ENCODE results near the gene GOLGA2. TPM values are rescaled to one million over a fixed set of nuclear protein-coding genes. Genes with fewer than 3 reads are reported as not detected.
A peak's percentile ranks its signal among the peaks of the same experiment; 100 is the strongest.

Gene GOLGA2
- total RNA-seq, 2 experiments from 2014 or later = 28.4 to 29.4 TPM

DNA sequence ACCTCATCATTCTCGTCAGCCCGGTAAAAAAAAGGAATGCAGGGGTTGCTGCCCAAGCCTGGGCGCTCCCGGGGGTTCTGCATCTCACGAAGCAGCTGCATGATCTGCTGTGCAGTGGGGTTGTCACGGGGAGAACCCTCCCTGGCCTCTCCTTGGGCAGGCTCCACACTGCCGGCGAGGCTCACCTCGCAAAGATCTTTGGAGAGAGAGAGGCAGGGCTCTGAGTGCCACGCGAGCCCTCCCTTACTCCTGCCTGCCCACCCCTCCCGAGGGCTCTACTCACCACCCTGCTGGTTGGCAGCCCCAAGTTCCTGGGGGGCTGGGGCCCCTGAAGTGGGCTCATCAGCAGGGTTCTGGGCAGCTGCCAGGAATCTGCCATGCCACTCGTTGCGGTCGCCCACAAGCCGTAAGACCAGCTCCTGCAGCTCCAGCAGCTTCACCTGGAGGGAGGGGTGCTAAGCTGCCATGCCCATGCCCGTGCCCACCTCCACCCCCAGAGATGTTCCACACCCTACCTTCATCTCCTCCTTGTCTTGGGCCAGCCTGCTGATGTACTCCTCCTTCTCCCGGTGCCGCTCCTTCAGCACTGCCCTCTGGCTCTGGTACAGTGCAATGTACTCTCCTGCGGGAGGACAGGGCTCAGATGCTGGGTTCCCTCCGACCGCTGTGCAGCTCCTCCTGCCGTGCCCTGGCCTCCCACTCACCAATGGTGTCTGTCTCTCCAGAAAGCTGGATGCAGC, 18.6 kb downstream of the GOLGA2 start:
- no peak overlapping the region for H3K27ac Mint-ChIP-seq

DNA sequence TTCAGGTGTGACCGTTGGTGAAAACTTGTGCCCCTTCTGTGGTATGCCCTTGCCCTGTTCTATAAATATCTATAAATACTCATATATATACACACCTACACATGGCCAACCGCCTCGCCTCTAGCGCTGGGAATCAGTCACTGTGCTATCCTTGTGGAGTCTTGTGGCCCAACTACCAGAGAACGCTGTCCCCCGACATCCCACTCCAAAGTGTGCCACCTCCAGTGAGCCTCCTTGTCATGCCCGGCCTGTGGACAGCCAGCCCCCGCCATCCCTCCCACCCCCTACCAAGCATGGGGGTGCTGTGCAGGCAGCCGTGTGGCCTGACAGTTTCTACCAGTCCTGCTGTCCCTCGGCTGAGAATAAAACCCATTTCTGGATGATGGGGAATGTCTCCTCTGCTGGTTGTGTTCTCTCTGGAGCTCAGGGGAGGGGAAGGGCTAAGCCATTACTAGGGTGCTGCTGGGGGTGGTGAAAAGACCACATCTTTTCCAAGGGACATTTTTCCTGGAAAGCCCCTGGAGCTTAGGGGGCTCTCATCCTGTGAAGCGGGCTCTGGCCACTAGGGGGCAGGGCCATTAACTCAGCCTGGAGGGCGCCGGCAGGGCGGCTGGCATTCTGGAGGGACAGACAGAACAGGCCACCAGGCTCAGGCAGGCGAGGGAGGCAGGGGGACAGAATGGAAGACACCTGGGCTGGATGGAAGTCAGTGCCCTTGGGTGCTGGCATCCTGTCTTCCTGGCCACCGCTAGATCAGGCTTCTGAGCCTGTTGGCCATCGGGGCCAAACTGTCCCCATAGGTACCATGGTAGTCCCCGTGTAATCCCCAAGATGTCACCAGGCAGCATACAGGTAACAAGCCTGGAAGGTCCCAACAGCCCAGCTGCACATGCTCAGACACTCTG, 20.7 kb downstream of the GOLGA2 start:
- H3K9me3 Mint-ChIP-seq (ENCODE audit: low read depth) = no peaks in the 10 kb centered on the region
- H3K27ac Mint-ChIP-seq = no peak overlapping the region
- intact Hi-C loops (cut with DNase I, micrococcal nuclease) = no loop called here
- peaks cover 4% of the 10 kb centered on the region for H3K4me1 Mint-ChIP-seq
- ChIA-PET CTCF (interaction anchor here (0.6 to 1.7 kb wide), 6 partner anchors 10 to 842 kb away, joined by 3 to 6 read pairs (median 3); no protein-coding TSS in a partner anchor), POLR2A (no interaction called here)
- DNase-seq (peak; percentile 76), ATAC-seq (no peak)
- peaks cover 5% of the 10 kb centered on the region for H3K27me3 Mint-ChIP-seq
- no peak overlapping the region for H3K4me3 Mint-ChIP-seq
- H3K36me3 Mint-ChIP-seq (ENCODE audit: low read depth) = peaks cover 9% of the 10 kb centered on the region

More for the DNA sequence above, 18.6 kb downstream of the GOLGA2 start:
- H3K4me3 Mint-ChIP-seq = no peak overlapping the region
- CTCF ChIA-PET = interaction anchor here (1.2 kb wide), 1 partner anchor 11 kb away, joined by 4 read pairs; no protein-coding TSS in a partner anchor
- POLR2A ChIA-PET = no interaction called here
- intact Hi-C loops (cut with DNase I, micrococcal nuclease) = no loop called here
- peaks cover under 1% of the 10 kb centered on the region for H3K27me3 Mint-ChIP-seq
- DNase-seq = no peak
- no peaks in the 10 kb centered on the region for H3K9me3 Mint-ChIP-seq (ENCODE audit: low read depth)
- ATAC-seq = no peak
- peaks cover 19% of the 10 kb centered on the region for H3K36me3 Mint-ChIP-seq (ENCODE audit: low read depth)
- H3K4me1 Mint-ChIP-seq = no peaks in the 10 kb centered on the region

DNA sequence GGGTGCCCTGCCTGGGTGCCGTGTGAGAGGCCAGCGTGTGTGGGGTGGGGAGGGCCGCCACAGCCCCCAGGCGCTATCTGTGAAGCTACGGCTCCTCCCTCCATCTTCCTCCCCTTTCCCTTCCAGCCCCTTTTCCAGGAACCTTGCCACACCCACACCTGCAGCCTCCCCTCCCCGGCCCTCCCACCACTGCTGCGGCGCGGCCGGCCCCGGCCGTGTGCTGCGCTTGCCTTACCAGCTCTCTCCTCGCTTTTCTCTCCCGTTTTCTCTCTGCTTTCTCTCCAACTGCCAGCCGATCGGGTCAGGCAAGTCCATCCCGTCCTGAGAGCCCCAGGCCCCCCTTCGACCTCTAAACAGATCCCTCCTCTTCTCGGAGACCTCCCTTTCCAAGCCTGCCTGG, 21.4 kb downstream of the GOLGA2 start:
- ChIA-PET CTCF (no interaction called here), POLR2A (no interaction called here)
- Mint-ChIP-seq H3K27me3 (peaks cover 5% of the 10 kb centered on the region), H3K4me1 (peaks cover 7% of the 10 kb centered on the region), H3K9me3 (ENCODE audit: low read depth) (no peaks in the 10 kb centered on the region), H3K4me3 (no peak overlapping the region), H3K27ac (no peak overlapping the region), H3K36me3 (ENCODE audit: low read depth) (peaks cover 6% of the 10 kb centered on the region)
- ATAC-seq (no peak), DNase-seq (no peak)
- intact Hi-C loops (cut with DNase I, micrococcal nuclease) = no loop called here

DNA sequence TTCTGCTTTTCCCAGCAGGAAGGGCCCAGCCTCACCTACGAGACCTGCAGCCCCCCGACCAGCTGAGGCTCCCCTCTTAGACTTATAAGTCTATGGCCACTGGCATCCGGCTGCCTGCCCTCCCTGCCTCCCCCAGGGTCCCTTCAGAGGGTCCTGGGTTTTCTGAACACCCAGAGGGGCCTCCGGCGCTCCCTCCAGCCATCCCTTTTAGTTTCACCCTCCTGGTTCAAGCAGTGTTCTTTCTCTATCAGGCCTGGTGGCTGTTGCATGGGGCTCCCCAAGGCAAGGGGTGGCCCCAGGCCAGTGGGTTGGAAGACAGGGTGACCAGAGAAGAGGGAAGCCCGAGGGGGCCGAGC, 21.8 kb downstream of the GOLGA2 start:
- Mint-ChIP-seq H3K27me3 (peaks cover 5% of the 10 kb centered on the region), H3K36me3 (ENCODE audit: low read depth) (peaks cover 6% of the 10 kb centered on the region), H3K9me3 (ENCODE audit: low read depth) (no peaks in the 10 kb centered on the region), H3K27ac (no peak overlapping the region), H3K4me3 (no peak overlapping the region), H3K4me1 (peaks cover 7% of the 10 kb centered on the region)
- no peak for DNase-seq
- intact Hi-C loops (cut with DNase I, micrococcal nuclease) = no loop called here
- ChIA-PET POLR2A (no interaction called here), CTCF (interaction anchor here (0.6 kb wide), 1 partner anchor 20 kb away, joined by 3 read pairs; no protein-coding TSS in a partner anchor)
- ATAC-seq = no peak

DNA sequence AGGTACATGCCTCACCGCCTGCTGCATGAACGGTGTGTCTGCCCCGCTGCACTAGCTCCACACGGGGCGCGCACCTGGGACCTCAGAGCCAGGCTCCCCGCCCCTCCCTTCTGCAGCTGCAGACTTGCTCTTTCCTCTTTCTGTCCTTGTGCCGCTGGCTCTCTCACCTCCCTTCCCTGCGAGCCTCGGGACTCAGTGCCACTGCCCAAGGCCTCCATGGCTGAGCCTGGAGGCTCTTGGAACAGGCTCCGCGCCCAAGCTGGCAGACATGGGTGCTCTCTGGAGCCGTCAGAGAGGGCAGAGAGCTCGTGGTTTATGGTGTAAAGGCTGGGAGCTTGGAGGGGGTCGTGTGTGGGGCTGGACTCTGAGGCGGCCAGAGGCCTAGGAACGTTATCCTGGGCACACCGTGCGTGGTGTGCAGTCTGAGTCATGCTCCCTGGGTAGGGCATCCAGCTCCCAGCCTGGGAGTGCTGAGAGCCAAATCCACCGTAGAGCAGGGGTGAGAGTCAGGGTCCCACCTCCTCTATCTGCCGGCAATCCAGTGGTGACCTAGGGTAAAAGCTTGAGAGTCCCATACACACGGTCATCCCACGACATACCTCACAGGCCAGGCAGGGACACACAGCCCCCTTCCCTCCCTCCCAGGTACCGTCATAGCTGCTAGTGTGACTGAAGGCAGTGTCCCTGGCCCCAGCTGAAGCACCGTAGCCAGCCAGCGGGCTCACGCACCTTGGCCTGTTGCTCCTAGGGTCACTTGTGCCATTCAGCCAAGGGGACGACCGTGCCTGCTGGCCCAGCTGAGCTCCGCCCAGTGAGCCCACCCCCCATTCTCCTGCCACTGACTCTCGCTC, 22.4 kb downstream of the GOLGA2 start:
- Mint-ChIP-seq H3K27ac (no peak overlapping the region), H3K27me3 (peaks cover 5% of the 10 kb centered on the region), H3K9me3 (ENCODE audit: low read depth) (no peaks in the 10 kb centered on the region), H3K4me1 (peaks cover 7% of the 10 kb centered on the region), H3K4me3 (no peak overlapping the region), H3K36me3 (ENCODE audit: low read depth) (peaks cover 4% of the 10 kb centered on the region)
- intact Hi-C loops (cut with DNase I, micrococcal nuclease) = no loop called here
- DNase-seq = no peak
- CTCF ChIA-PET = interaction anchor here (0.6 to 1.0 kb wide), 3 partner anchors 12 to 21 kb away, joined by 3 read pairs; no protein-coding TSS in a partner anchor
- no peak for ATAC-seq
- POLR2A ChIA-PET = interaction anchor here (0.5 kb wide), 1 partner anchor 52 kb away, joined by 3 read pairs; no protein-coding TSS in a partner anchor

DNA sequence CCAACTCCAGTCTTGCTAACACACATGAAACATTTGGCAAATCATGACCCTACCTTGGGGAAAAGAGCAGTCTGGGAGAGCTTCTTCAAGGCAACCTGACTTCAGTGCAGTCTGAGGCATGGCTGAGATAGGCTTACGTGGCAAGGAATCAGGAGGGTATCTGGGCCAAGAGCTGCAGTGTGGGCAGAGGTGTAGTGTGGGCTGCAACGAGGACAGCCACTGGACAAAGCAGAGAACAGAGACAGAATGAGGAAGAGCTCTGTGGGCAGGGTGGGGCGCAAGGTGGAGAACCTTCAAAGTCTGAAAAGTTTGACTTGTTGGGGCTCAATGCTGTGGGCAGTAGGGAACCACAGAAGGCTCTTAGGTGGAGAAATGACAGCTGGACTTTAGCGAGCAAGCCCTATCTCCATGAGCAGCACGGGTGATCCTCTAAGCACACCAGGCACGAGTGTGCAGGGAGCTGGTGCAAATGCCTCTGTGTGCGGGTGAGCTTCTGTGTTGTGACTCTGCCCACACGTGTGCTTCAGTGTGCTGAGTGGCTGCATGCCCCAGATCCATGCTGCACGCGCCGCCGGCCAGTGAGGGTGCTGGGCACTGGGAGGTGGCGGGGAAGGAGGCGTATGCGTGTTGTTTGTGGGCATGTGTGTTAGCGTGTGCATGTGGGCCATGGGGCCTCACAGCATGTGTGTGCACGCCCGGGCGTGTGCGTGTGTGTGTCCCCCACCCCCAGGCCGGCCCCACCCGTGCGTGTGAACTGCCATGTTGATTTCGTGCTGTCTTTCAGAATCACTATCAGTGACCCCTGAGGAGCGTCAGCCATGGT, 23.3 kb downstream of the GOLGA2 start:
- POLR2A ChIA-PET = interaction anchor here (0.5 kb wide), 1 partner anchor 51 kb away, joined by 3 read pairs; no protein-coding TSS in a partner anchor
- DNase-seq (no peak), ATAC-seq (no peak)
- no peak overlapping the region for H3K27ac Mint-ChIP-seq
- intact Hi-C loops (cut with DNase I, micrococcal nuclease) = no loop called here
- peaks cover 5% of the 10 kb centered on the region for H3K27me3 Mint-ChIP-seq
- peaks cover 2% of the 10 kb centered on the region for H3K36me3 Mint-ChIP-seq (ENCODE audit: low read depth)
- peaks cover 7% of the 10 kb centered on the region for H3K4me1 Mint-ChIP-seq
- H3K4me3 Mint-ChIP-seq = no peak overlapping the region
- H3K9me3 Mint-ChIP-seq (ENCODE audit: low read depth) = no peaks in the 10 kb centered on the region
- CTCF ChIA-PET = interaction anchor here (0.9 to 1.0 kb wide), 2 partner anchors 11 to 52 kb away, joined by 3 read pairs; no protein-coding TSS in a partner anchor

DNA sequence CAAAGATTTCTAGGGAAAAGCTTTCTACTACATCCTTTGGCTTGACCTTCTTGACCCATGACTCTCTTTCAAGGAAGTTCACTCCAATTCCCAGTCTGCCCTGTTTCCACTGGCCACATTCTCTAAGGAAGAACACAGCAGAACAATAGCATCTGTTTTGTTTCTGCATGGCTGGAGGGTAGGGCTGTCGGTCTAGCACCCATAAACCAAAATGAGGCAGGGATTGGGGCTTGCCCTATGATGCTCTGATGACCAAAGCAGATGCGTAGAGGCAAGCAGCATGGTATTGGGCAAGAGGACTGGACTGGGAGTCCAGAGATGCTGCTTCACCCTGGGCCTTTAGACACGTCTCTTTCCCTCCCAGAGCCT, 24.1 kb downstream of the GOLGA2 start:
- intact Hi-C loops (cut with DNase I, micrococcal nuclease) = loop anchor here in 1 of 2 experiments (2.0 kb wide), 1 partner anchor 683 kb away; a partner anchor contains a TSS
- DNase-seq (no peak), ATAC-seq (no peak)
- CTCF ChIA-PET = interaction anchor here (0.5 to 0.9 kb wide), 2 partner anchors 31 to 53 kb away, joined by 3 read pairs; no protein-coding TSS in a partner anchor
- Mint-ChIP-seq H3K36me3 (ENCODE audit: low read depth) (no peaks in the 10 kb centered on the region), H3K27me3 (peaks cover 5% of the 10 kb centered on the region), H3K4me1 (peaks cover 7% of the 10 kb centered on the region), H3K9me3 (ENCODE audit: low read depth) (no peaks in the 10 kb centered on the region), H3K27ac (no peak overlapping the region), H3K4me3 (peak overlapping the region; percentile 76)
- POLR2A ChIA-PET = interaction anchor here (0.6 kb wide), 1 partner anchor 113 kb away, joined by 3 read pairs; no protein-coding TSS in a partner anchor

DNA sequence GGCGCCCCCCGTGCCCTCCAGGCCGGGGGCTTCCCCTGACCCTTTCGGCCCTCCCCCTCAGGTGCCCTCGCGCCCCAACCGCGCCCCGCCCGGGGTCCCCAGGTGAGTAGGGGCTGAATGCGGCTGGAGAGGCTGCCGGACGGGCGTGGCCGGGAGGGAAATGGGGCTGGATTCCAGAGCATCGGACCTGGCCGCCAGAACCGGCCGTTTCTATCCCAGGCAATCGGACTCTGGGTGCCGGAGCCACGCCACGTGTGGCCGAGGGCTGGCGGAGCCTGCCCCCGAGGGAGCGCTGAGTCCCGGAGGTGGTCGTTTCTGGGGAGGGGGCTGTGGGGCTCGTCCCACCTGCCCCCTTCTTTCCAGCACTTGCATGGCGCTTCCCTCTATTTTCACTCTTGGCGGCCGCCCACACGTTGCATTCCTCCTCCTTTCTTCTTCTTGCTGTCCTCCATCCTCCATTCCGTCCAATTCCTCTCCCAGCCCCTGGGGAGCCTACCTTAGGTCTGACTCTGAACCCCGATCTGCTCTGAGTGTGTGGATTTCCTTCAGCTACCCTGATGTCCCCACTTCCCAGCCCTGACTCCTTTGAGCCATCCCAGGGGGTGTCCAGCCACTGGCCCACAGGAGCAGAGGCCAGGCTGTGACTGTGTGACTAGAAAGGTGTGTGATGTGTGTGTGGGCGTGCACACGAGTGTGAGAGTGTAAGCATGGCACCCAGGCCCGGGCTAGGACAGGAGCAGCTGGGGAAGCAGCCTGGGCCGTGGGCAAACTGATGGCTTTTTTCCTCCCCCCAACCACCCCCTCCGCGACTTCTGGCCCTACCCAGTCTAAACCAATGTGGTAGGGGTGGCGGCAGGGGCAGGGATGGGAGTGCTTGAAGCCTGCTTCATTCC, 24.7 kb downstream of the GOLGA2 start:
- DNase-seq (peak; percentile 33), ATAC-seq (peak; percentile 4)
- POLR2A ChIA-PET = interaction anchor here (0.6 to 1.1 kb wide), 4 partner anchors 25 to 473 kb away, joined by 3 to 8 read pairs (median 4); partner anchors contain the start of genes BBLN, GOLGA2 and SWI5
- CTCF ChIA-PET = interaction anchor here (0.5 to 1.3 kb wide), 8 partner anchors 8 to 1208 kb away, joined by 3 to 5 read pairs (median 4); partner anchors contain the start of genes GOLGA2 and SWI5
- Mint-ChIP-seq H3K4me1 (peaks cover 7% of the 10 kb centered on the region), H3K9me3 (ENCODE audit: low read depth) (no peaks in the 10 kb centered on the region), H3K36me3 (ENCODE audit: low read depth) (no peaks in the 10 kb centered on the region), H3K27me3 (peaks cover 5% of the 10 kb centered on the region), H3K27ac (peak overlapping the region; percentile 39), H3K4me3 (peak overlapping the region; percentile 76)
- intact Hi-C loops (cut with DNase I, micrococcal nuclease) = loop anchor here (1.0 to 2.0 kb wide), 17 partner anchors 25 to 830 kb away; partner anchors contain the start of genes GOLGA2 (in 2 of the 2), SWI5 (in 2 of the 2), BBLN (in 1 of the 2) and CIZ1 (in 1 of the 2)
